ENCODE results near the gene NAA40. TPM values are rescaled to one million over a fixed set of nuclear protein-coding genes. Genes with fewer than 3 reads are reported as not detected.

The NAA40 gene
- polyA plus RNA-seq, 1 donor from 2014 or later, result 66.7 TPM

DNA sequence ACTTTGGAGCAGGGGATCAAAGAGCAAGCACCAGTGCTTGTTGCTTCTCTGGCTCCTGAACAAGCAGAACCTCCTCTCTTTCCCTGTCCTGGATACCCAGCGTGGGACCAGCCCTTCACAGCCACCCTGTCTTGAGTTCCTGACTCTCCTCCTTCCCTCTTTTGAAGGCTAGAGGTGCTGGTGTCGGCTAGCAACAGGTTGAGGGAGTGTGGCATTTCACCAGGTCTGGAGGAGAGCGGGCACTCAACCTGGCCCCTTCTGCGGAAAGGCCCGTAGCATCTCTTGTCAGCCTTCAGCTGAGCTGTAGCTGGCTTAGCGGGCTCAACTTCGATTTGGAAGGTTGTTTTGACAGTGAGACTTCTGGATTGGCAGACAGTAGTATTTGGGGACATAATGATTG lies 48.4 kb upstream of the NAA40 start:
- H3K4me2 ChIP-seq (ENCODE audit: low read length), result no peak overlapping the region
- no peak overlapping the region for H3K27ac ChIP-seq (ENCODE audit: low read length)
- H3K79me2 ChIP-seq (replicated peaks; ENCODE audit: insufficient read depth, low read length), result peaks cover 8% of the 10 kb centered on the region
- no peak overlapping the region for H3K4me3 ChIP-seq (ENCODE audit: low read length)
- no peaks in the 10 kb centered on the region for H3K9me2 ChIP-seq (ENCODE audit: insufficient read depth, low read length)
- H3K27me3 ChIP-seq (ENCODE audit: insufficient read depth, low read depth, low read length), result no peaks in the 10 kb centered on the region
- no peaks in the 10 kb centered on the region for H3K9me3 ChIP-seq (ENCODE audit: low read length)
- no peak for TF ChIP-seq RAD21 (conservative IDR thresholded peaks at IDR 0.05)
- TF ChIP-seq SMC3 (conservative IDR thresholded peaks at IDR 0.05; ENCODE audit: poor library complexity), result no peak
- no peak for TF ChIP-seq MXI1 (conservative IDR thresholded peaks at IDR 0.05; ENCODE audit: poor library complexity, severe bottlenecking)
- no peak for TF ChIP-seq POLR2AphosphoS5 (IDR thresholded peaks at IDR 0.05)
- TF ChIP-seq, protein P1, sequence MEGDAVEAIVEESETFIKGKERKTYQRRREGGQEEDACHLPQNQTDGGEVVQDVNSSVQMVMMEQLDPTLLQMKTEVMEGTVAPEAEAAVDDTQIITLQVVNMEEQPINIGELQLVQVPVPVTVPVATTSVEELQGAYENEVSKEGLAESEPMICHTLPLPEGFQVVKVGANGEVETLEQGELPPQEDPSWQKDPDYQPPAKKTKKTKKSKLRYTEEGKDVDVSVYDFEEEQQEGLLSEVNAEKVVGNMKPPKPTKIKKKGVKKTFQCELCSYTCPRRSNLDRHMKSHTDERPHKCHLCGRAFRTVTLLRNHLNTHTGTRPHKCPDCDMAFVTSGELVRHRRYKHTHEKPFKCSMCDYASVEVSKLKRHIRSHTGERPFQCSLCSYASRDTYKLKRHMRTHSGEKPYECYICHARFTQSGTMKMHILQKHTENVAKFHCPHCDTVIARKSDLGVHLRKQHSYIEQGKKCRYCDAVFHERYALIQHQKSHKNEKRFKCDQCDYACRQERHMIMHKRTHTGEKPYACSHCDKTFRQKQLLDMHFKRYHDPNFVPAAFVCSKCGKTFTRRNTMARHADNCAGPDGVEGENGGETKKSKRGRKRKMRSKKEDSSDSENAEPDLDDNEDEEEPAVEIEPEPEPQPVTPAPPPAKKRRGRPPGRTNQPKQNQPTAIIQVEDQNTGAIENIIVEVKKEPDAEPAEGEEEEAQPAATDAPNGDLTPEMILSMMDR (IDR thresholded peaks at IDR 0.05; ENCODE audit: poor library complexity, severe bottlenecking), result no peak
- TF ChIP-seq, protein P2, sequence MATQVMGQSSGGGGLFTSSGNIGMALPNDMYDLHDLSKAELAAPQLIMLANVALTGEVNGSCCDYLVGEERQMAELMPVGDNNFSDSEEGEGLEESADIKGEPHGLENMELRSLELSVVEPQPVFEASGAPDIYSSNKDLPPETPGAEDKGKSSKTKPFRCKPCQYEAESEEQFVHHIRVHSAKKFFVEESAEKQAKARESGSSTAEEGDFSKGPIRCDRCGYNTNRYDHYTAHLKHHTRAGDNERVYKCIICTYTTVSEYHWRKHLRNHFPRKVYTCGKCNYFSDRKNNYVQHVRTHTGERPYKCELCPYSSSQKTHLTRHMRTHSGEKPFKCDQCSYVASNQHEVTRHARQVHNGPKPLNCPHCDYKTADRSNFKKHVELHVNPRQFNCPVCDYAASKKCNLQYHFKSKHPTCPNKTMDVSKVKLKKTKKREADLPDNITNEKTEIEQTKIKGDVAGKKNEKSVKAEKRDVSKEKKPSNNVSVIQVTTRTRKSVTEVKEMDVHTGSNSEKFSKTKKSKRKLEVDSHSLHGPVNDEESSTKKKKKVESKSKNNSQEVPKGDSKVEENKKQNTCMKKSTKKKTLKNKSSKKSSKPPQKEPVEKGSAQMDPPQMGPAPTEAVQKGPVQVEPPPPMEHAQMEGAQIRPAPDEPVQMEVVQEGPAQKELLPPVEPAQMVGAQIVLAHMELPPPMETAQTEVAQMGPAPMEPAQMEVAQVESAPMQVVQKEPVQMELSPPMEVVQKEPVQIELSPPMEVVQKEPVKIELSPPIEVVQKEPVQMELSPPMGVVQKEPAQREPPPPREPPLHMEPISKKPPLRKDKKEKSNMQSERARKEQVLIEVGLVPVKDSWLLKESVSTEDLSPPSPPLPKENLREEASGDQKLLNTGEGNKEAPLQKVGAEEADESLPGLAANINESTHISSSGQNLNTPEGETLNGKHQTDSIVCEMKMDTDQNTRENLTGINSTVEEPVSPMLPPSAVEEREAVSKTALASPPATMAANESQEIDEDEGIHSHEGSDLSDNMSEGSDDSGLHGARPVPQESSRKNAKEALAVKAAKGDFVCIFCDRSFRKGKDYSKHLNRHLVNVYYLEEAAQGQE (IDR thresholded peaks at IDR 0.05; ENCODE audit: borderline replicate concordance), result no peak
- no peak for TF ChIP-seq EZH2 (IDR thresholded peaks at IDR 0.05; ENCODE audit: borderline replicate concordance, insufficient read depth, low read length, poor library complexity, severe bottlenecking)
- no peaks in the 10 kb centered on the region for H4K20me1 ChIP-seq (ENCODE audit: insufficient read depth)
- H3F3A ChIP-seq (ENCODE audit: insufficient read depth, low read length, poor library complexity, severe bottlenecking), result no peaks in the 10 kb centered on the region
- no peaks in the 10 kb centered on the region for H3K36me3 ChIP-seq (ENCODE audit: insufficient read depth, low read length)
- H3K9ac ChIP-seq (ENCODE audit: low read length), result no peak overlapping the region
- H2AFZ ChIP-seq (ENCODE audit: low read depth, low read length), result no peak overlapping the region

DNA sequence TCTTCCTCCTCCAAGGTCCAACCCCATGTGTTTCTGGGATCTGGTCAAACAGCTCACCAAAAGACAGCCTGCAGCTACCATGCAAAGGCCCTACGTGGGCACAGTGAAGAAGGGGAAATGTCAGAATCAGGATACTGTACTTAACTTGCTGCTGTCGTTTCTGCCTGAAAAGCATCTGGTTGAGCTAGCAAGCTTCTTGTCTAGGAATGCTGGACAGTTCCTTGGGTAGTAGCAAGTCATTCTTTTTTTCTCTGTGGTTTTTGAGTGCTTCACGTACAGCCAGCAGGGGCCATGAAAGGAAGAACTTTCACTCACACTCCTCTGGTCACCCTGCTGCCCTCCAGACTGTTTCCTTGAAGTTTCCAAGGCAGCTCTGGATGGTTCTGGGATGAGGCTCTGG lies 46.6 kb upstream of the NAA40 start:
- Histone ChIP-seq H3K36me3 (ENCODE audit: insufficient read depth, low read length) (peaks cover 5% of the 10 kb centered on the region), H3K9me2 (ENCODE audit: insufficient read depth, low read length) (no peaks in the 10 kb centered on the region), H3F3A (ENCODE audit: insufficient read depth, low read length, poor library complexity, severe bottlenecking) (no peaks in the 10 kb centered on the region), H3K9ac (ENCODE audit: low read length) (no peak overlapping the region), H3K4me3 (ENCODE audit: low read length) (no peak overlapping the region), H3K79me2 (replicated peaks; ENCODE audit: insufficient read depth, low read length) (peaks cover 8% of the 10 kb centered on the region), H2AFZ (ENCODE audit: low read depth, low read length) (no peak overlapping the region), H3K9me3 (ENCODE audit: low read length) (no peaks in the 10 kb centered on the region), H3K27ac (ENCODE audit: low read length) (no peak overlapping the region), H3K4me2 (ENCODE audit: low read length) (no peak overlapping the region), H3K27me3 (ENCODE audit: insufficient read depth, low read depth, low read length) (no peaks in the 10 kb centered on the region), H4K20me1 (ENCODE audit: insufficient read depth) (no peaks in the 10 kb centered on the region)
- TF ChIP-seq MXI1 (conservative IDR thresholded peaks at IDR 0.05; ENCODE audit: poor library complexity, severe bottlenecking) (no peak), EP300 (conservative IDR thresholded peaks at IDR 0.05; ENCODE audit: poor library complexity, severe bottlenecking) (no peak), SMC3 (conservative IDR thresholded peaks at IDR 0.05; ENCODE audit: poor library complexity) (no peak), POLR2AphosphoS5 (IDR thresholded peaks at IDR 0.05) (no peak), RAD21 (conservative IDR thresholded peaks at IDR 0.05) (no peak), EZH2 (IDR thresholded peaks at IDR 0.05; ENCODE audit: borderline replicate concordance, insufficient read depth, low read length, poor library complexity, severe bottlenecking) (no peak), TAF1 (IDR thresholded peaks at IDR 0.05; ENCODE audit: low read depth) (no peak)
- TF ChIP-seq, protein P2 (IDR thresholded peaks at IDR 0.05; ENCODE audit: borderline replicate concordance), result no peak
- TF ChIP-seq, protein P1 (IDR thresholded peaks at IDR 0.05; ENCODE audit: poor library complexity, severe bottlenecking), result no peak
